CD4-positive, alpha-beta T cell treated with Interleukin-6 at 100 ng/mL for 8 hours (primary cell): ENCODE data around the gene RPUSD4.

ENCODE experiments used
- DNase-seq: peaks from one replicate; pipeline ENCODE4 v3.0.0-alpha.2; 2020; ENCODE audit warnings: mixed read lengths, low spot score

The RPUSD4 gene

DNA sequence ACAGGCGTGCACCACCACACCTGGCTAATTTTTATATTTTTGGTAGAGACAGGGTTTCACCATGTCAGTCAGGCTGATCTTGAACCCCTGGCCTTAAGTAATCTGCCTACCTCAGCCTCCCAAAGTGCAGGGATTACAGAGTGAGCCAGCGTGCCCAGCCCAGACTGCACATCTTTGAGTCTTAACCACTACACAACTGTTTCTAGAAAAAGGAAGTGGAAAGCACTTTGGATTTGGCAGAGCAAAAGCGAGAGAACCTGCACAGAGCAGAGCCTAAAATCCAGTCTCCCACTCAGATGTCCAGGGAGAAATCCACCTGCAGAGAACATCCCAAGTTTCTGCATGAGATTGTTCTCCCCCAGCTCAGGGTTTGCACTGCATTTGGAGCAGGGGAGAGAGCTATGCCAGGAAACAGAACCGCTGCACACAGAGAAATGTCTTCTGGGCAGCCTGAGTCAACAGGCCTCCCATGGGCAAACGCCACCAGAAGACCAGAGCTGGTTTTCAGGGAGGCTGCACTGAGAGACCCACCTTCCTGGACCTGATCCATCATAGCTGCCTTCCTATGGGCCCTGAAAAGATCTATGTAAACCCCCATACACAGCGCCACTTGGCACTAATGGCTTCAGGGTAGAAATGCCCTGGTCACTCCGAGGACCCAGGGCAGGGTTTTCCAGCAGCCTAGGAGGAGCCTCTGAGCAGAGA lies 54.0 kb downstream of the RPUSD4 start:
- DNase-seq: no peak

DNA sequence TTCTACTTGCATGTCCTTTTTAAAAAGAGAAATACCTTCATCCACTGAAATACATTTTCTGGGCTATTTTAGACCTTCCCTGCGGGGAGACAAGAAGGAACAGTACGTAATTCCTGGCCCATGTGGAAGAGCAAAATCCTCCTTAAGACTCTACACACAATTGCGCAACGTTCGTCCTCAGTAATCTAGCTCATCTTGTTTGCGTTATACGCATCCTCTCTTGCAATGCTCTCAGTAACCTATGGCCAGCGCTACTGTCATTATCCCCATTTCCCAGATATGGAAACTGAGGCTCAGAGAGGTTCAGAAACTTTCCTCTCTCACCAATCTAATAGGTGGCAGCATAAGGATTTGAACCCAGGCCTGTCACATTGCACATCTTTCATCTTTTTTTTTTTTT lies 54.6 kb downstream of the RPUSD4 start:
- no peak for DNase-seq

- DNase-seq: no peak
These were observed 55.9 kb downstream of the RPUSD4 start for GRCh38 chr11:126155402-126156187.

GRCh38 chr11:126154691-126155090 lies 56.8 kb downstream of the RPUSD4 start:
- DNase-seq: no peak

DNA sequence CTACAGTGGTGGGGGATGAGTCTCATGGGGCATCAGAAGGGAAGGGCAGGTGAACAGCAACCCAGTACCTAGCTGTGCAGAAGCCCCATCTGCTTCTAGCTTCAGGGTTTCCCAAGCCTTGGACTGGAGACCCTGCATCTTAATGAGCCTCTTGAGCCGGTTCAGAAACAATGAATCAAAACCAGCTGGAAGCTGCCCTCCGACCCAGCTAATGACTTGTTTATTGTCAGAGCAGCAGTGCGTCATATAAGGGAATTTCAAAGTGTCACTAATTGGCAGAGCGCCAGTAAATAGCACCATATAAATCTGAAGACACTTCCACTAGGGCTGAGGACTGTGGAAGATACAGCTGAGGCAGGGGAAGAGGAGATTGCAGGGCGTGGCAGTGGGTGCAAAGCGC lies 57.5 kb downstream of the RPUSD4 start:
- DNase-seq: no peak

GRCh38 chr11:126153006-126153405 lies 58.4 kb downstream of the RPUSD4 start:
- no peak for DNase-seq

- DNase-seq: no peak
These were observed 58.9 kb downstream of the RPUSD4 start for GRCh38 chr11:126152586-126152985.

DNA sequence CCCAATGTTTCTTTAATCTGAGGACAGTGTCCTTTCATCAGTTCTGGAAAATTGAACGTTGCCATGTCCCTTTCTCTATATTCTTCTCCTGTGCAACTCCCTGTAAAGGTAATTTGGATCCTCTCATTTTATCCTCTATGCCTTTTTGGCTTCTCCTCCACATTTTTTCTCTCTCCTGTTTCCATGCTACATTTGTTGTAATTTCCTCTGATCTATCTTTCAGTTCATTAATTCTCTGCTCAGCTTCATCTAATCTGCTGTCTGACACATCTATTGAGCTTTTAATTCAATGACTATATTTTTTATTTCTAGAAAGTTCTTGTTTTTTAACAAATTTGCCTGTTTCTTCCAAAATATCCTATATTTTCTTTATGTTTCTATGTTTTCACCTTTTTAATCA lies 59.3 kb downstream of the RPUSD4 start:
- no peak for DNase-seq
